A549 (cell line): ENCODE measurements around the gene ZBTB38.

ENCODE experiments used
- CTCF ChIP-seq: fragments of >200 bp; sonication (Bioruptor Twin); formaldehyde crosslinking; IDR thresholded peaks from 3 replicates; pipeline ENCODE4 v1.5.1; 2016
- MYC ChIP-seq: IDR thresholded peaks from 2 replicates; pipeline ENCODE4 v1.6.1; 2012; ENCODE audit warnings: mild to moderate bottlenecking, inconsistent platforms, low read length, improper control_type of control experiment, borderline replicate concordance
- NFE2L2 ChIP-seq: fragments of 150-350 bp; conservative IDR thresholded peaks from 2 replicates; pipeline ENCODE4 v1.6.1; 2014; ENCODE audit warnings: low read length
- NPAS2 ChIP-seq: fragments of 250-450 bp; sonication (Bioruptor Pico); IDR thresholded peaks from 2 replicates; pipeline ENCODE4 v1.8.0; 2022; ENCODE audit warnings: mild to moderate bottlenecking, moderate library complexity, borderline replicate concordance
- POLR2A ChIP-seq: IDR thresholded peaks from 2 replicates; pipeline ENCODE4 v1.6.1; 2012; ENCODE audit warnings: mild to moderate bottlenecking, low read length
- ZFP36 ChIP-seq: fragments of 450-650 bp; IDR thresholded peaks from 2 replicates; pipeline ENCODE4 v1.6.1; 2014; ENCODE audit warnings: borderline replicate concordance; ENCODE audit not compliant: partially characterized antibody
- TF ChIP-seq, protein P1 (sequence below): fragments of 200-600 bp; sonication (generic); IDR thresholded peaks from 2 replicates; pipeline ENCODE4 v1.6.1; 2016; ENCODE audit warnings: antibody characterized with exemption, mild to moderate bottlenecking, moderate library complexity

DNA sequence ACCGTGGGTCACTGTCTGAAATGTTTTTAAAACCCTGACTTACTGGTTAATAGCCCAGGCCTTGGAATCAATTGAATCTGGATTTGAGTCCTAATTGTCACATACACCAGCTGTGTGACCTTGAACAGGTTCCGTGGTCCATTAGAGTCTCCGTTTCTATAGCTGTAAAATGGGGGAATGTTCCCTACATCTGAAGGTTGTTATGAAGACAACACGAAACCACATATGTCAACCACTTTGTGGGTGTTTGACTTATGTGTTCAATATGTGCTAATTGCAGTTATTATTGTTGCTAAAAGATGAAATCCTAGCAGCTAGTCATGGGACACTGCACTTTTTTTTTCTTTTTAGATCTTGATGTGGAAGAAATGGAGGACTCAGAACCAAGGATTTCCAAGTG, 35.3 kb downstream of the ZBTB38 start:
- TF ChIP-seq CTCF (no peak), NFE2L2 (no peak), NPAS2 (CRISPR knock-in tag) (no peak), POLR2A (no peak), MYC (no peak), ZFP36 (no peak)
- TF ChIP-seq, protein P1, sequence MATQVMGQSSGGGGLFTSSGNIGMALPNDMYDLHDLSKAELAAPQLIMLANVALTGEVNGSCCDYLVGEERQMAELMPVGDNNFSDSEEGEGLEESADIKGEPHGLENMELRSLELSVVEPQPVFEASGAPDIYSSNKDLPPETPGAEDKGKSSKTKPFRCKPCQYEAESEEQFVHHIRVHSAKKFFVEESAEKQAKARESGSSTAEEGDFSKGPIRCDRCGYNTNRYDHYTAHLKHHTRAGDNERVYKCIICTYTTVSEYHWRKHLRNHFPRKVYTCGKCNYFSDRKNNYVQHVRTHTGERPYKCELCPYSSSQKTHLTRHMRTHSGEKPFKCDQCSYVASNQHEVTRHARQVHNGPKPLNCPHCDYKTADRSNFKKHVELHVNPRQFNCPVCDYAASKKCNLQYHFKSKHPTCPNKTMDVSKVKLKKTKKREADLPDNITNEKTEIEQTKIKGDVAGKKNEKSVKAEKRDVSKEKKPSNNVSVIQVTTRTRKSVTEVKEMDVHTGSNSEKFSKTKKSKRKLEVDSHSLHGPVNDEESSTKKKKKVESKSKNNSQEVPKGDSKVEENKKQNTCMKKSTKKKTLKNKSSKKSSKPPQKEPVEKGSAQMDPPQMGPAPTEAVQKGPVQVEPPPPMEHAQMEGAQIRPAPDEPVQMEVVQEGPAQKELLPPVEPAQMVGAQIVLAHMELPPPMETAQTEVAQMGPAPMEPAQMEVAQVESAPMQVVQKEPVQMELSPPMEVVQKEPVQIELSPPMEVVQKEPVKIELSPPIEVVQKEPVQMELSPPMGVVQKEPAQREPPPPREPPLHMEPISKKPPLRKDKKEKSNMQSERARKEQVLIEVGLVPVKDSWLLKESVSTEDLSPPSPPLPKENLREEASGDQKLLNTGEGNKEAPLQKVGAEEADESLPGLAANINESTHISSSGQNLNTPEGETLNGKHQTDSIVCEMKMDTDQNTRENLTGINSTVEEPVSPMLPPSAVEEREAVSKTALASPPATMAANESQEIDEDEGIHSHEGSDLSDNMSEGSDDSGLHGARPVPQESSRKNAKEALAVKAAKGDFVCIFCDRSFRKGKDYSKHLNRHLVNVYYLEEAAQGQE: no peak
